Uterus (tissue), 4 donors: ENCODE data around the gene TCEA2. TPM values are rescaled to one million over a fixed set of nuclear protein-coding genes. Genes with fewer than 3 reads are reported as not detected.

Source experiments
- DNase-seq, 2 donors: peaks; one replicate each; pipeline ENCODE4 v3.0.0-alpha.2; 2019 to 2020
- H3K27ac ChIP-seq, 2 donors: fragments of 200-600 bp; sonication (generic); 1 replicate in 1 of 2; 2 replicates in 1 of 2; pipeline ENCODE4 v1.5.1; 2016 to 2018
- H3K27me3 ChIP-seq, 2 donors: fragments of 200-600 bp; sonication (generic); one replicate each; pipeline ENCODE4 v1.5.1; 2018 to 2019; ENCODE audit warnings: control low read depth in 1 of 2
- H3K36me3 ChIP-seq, 2 donors: fragments of 200-600 bp; sonication (generic); one replicate each; pipeline ENCODE4 v1.5.1; 2019; ENCODE audit warnings: control low read depth in 1 of 2
- H3K4me1 ChIP-seq, 2 donors: fragments of 200-600 bp; sonication (generic); one replicate each; pipeline ENCODE4 v1.5.1; 2018 to 2019; ENCODE audit warnings: control low read depth in 1 of 2
- H3K4me3 ChIP-seq, 2 donors: fragments of 200-600 bp; sonication (generic); 1 replicate in 1 of 2; 2 replicates in 1 of 2; pipeline ENCODE4 v1.5.1; 2018 to 2019; ENCODE audit warnings: mild to moderate bottlenecking in 1 of 2
- H3K9me3 ChIP-seq, 2 donors: fragments of 200-600 bp; sonication (generic); one replicate each; pipeline ENCODE4 v1.5.1; 2019; ENCODE audit warnings: control low read depth in 1 of 2
- POLR2A ChIP-seq, 2 donors: fragments of 450-650 bp; IDR thresholded peaks; one replicate each; pipeline ENCODE4 v1.6.1; 2016; ENCODE audit warnings: antibody characterized with exemption in 2 of 2, mild to moderate bottlenecking in 1 of 2, moderate library complexity in 1 of 2
- intact Hi-C: fragments of 100-400 bp; cut with DNase I; formaldehyde crosslinking; loops from one replicate; pipeline ENCODE4 v1.15.1; 2023; ENCODE audit warnings: low total_unique reads
- total RNA-seq, 4 donors: library from RNA; depleted of rRNA in 3 of 4; stranded (reverse); fragments of >200 nt in 3 of 4; gene quantifications; one replicate each; pipeline versions ENCODE4 v1.1.0 to v1.2.4, GENCODE V29; 2014 to 2023
- TF ChIP-seq, protein P1 (sequence below), 4 experiments: fragments of 200-600 bp in 2 of 4; fragments of 450-650 bp in 2 of 4; sonication (generic) in 2 of 4; IDR thresholded peaks; one replicate each; pipeline ENCODE4 v1.5.1; 2016 to 2019; ENCODE audit warnings: antibody characterized with exemption in 4 of 4, mild to moderate bottlenecking in 2 of 4, moderate library complexity in 1 of 4
- donor health status: DM: yes; HTN: yes; CAD: no.

The TCEA2 gene
- total RNA-seq, 4 donors from 2014 or later: 21.5 to 75.4 (median 27.2) TPM

GRCh38 chr20:64080013-64080812 is 17.2 kb downstream of the TCEA2 start, which contains the start of gene OPRL1:
OPRL1 (plus strand) TSS chr20:64080082; CDS start chr20:64092721, 12,639 bp downstream.
- intact Hi-C loops: no loop called here
- no peak for DNase-seq
- H3K9me3 ChIP-seq: no peaks in the 10 kb centered on the region
- no peaks in the 10 kb centered on the region for H3K36me3 ChIP-seq
- H3K27ac ChIP-seq: peak within 1 kb of the TSS; percentile 70
- TF ChIP-seq, protein P1, sequence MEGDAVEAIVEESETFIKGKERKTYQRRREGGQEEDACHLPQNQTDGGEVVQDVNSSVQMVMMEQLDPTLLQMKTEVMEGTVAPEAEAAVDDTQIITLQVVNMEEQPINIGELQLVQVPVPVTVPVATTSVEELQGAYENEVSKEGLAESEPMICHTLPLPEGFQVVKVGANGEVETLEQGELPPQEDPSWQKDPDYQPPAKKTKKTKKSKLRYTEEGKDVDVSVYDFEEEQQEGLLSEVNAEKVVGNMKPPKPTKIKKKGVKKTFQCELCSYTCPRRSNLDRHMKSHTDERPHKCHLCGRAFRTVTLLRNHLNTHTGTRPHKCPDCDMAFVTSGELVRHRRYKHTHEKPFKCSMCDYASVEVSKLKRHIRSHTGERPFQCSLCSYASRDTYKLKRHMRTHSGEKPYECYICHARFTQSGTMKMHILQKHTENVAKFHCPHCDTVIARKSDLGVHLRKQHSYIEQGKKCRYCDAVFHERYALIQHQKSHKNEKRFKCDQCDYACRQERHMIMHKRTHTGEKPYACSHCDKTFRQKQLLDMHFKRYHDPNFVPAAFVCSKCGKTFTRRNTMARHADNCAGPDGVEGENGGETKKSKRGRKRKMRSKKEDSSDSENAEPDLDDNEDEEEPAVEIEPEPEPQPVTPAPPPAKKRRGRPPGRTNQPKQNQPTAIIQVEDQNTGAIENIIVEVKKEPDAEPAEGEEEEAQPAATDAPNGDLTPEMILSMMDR (IDR thresholded peaks at IDR 0.05): no peak
- no peak for TF ChIP-seq POLR2A (IDR thresholded peaks at IDR 0.05)
- H3K27me3 ChIP-seq: peaks cover 0 to 24% of the 10 kb centered on the region in 2 donors
- H3K4me3 ChIP-seq: peak within 1 kb of the TSS; percentile 45 to 50
- H3K4me1 ChIP-seq: peaks cover 5 to 16% of the 10 kb centered on the region in 2 donors

DNA sequence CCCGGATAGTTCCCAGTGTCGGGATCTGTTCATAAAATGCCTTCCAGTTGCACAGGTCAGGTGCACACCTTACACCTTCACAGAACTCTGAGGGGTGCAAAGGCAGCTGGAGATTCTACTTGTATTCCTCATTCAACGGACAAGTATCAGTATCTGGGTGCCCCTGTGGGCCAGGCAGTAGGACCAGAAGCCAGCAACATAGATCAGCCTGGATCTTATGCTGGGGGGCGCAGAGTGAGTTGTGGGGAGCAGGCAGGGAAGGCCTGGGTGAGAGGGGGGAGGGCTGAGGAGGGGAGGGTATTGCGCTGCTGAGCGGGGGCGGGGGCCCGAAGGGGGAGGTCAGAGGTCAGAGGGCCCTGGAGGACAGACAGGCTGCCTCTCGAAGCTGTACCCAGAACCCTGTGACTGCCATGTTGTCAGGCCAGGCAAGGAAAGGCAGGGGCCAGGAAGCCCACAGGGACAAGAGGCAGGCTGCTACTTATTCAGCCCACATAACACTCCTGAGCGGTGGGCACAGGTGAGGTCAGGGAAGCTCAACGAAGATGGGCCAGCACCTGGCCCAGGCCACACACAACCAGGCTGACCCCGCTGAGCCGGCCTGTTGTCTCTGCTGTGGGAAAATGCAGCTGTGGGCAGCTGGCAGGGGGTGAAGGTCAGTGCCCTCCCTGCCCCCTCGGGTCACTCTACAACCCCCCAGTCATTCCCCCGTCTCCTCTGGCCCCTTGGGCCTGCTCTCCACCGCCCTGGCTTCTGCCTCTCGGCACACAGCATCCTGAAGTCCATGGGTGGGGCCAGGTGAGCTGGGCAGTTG is 18.0 kb downstream of the TCEA2 start:
- peaks cover 5 to 16% of the 10 kb centered on the region in 2 donors for H3K4me1 ChIP-seq
- peaks cover 0 to 24% of the 10 kb centered on the region in 2 donors for H3K27me3 ChIP-seq
- no peaks in the 10 kb centered on the region for H3K9me3 ChIP-seq
- no peak for DNase-seq
- H3K27ac ChIP-seq: no peak overlapping the region
- no peak for TF ChIP-seq POLR2A (IDR thresholded peaks at IDR 0.05)
- TF ChIP-seq, protein P1 (IDR thresholded peaks at IDR 0.05): no peak
- intact Hi-C loops: no loop called here
- H3K4me3 ChIP-seq: no peak overlapping the region
- H3K36me3 ChIP-seq: no peaks in the 10 kb centered on the region

DNA sequence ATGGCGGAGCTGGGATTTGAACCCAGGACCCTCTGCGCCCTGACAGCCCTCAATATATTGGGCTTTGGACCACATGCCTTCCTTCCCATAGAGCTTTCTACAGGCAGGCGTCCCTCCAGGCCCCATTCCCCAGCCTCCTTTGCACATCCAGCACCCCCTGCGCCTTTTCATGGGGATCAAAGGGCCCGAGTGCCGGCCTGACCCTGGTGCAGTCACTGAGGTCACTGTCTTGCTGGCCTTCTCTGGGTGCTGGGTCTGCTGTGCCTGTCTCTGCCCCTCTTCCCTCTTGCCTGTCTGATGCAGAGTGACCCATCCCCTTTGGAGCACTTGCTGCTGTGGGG is 18.6 kb downstream of the TCEA2 start:
- Histone ChIP-seq H3K36me3 (no peaks in the 10 kb centered on the region), H3K27me3 (peaks cover 0 to 24% of the 10 kb centered on the region in 2 donors), H3K4me1 (peaks cover 5 to 16% of the 10 kb centered on the region in 2 donors)

DNA sequence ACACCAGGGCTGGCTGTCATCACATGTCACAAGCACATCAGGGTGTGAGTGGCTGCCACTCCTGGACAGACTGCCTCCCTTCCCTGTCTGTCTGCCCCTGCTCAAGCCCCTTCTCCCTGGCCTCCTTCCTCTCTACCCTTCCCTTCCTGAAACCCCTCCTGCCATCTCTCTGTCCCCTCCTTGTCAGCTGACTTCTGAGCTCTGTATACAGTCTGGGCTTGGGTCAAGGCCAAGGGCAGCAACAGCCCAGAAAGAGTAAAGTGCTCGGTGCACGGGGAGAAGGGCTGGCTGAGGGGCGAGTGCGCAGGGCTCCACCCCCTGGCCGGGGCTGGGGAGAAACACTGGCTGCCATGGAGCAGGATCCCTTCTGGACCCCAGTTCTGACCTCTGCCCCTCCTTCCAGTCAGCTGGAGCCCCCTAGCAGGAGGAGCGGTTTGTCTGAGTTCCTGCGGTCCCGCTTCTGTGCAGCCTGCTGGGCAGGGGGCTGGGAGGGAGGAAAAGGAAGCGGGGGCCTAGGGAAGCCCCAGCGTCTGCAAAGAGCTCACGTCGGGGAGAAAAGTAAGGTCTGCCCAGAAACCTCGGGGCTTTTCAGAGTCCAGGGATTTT is 19.2 kb downstream of the TCEA2 start:
- Histone ChIP-seq H3K27ac (no peak overlapping the region), H3K27me3 (peaks cover 0 to 24% of the 10 kb centered on the region in 2 donors), H3K36me3 (no peaks in the 10 kb centered on the region), H3K9me3 (no peaks in the 10 kb centered on the region), H3K4me1 (peaks cover 5 to 16% of the 10 kb centered on the region in 2 donors), H3K4me3 (no peak overlapping the region)
- intact Hi-C loops: no loop called here
- TF ChIP-seq POLR2A (IDR thresholded peaks at IDR 0.05): no peak
- TF ChIP-seq, protein P1 (IDR thresholded peaks at IDR 0.05): no peak
- no peak for DNase-seq

More for the DNA sequence above, 18.6 kb downstream of the TCEA2 start:
- Histone ChIP-seq H3K27ac (no peak overlapping the region), H3K9me3 (no peaks in the 10 kb centered on the region), H3K4me3 (no peak overlapping the region)
- TF ChIP-seq, protein P1 (IDR thresholded peaks at IDR 0.05): no peak
- no peak for TF ChIP-seq POLR2A (IDR thresholded peaks at IDR 0.05)
- DNase-seq: no peak
- intact Hi-C loops: no loop called here
